GM12878 (cell line): Measurements from ENCODE around the gene DAZAP1. TPM values are rescaled to one million over a fixed set of nuclear protein-coding genes. Genes with fewer than 3 reads are reported as not detected.

Source experiments
- ATAC-seq: fragments of 200-7000 bp; cut with Tn5 transposase; 3 replicates; pipeline ENCODE4 v1.9.1; 2020; ENCODE audit warnings: mild to moderate bottlenecking, moderate library complexity
- BruUV-seq: library from RNA; stranded (reverse); fragments of 400-500 nt; replicated peaks from 2 replicates; lab custom pipeline; 2021; lab: Mats Ljungman, UMichigan
- CTCF ChIA-PET: fragments of 300-600 bp; sonication (Branson Sonifier 250); formaldehyde crosslinking; extraction: SDS; loops from one replicate; lab custom pipeline; 2021; ENCODE audit warnings: inconsistent platforms; lab: Yijun Ruan, JAX
- POLR2A ChIA-PET: fragments of 350-600 bp; formaldehyde crosslinking; extraction: SDS; loops from one replicate; lab custom pipeline; 2021; ENCODE audit warnings: inconsistent platforms; lab: Charles Lee
- RAD21 ChIA-PET: fragments of 300-600 bp; sonication (Branson Sonifier 250); formaldehyde crosslinking; loops from one replicate; lab custom pipeline; 2023; ENCODE audit warnings: antibody characterized with exemption; ENCODE audit not compliant: unreplicated experiment; lab: Charles Lee
- SMC1A ChIA-PET: fragments of 300-600 bp; sonication (Branson Sonifier 250); formaldehyde crosslinking; loops from one replicate; lab custom pipeline; 2023; ENCODE audit not compliant: unreplicated experiment, uncharacterized antibody; lab: Charles Lee
- DNase-seq: peaks from one replicate; pipeline ENCODE4 v3.0.0-alpha.2; 2011; ENCODE audit warnings: low read depth, low spot score
- FAIRE-seq: peaks from 3 replicates; lab custom pipeline; 2011; peaks lifted over from hg19 to GRCh38; lab: Jason Lieb, UNC
- H2AFZ ChIP-seq: 2 replicates; pipeline ENCODE4 v1.6.0; 2011; ENCODE audit warnings: low read depth, low read length, control low read depth; ENCODE audit not compliant: control insufficient read depth
- H3K27ac ChIP-seq: 2 replicates; pipeline ENCODE4 v1.5.1; 2011; ENCODE audit warnings: control low read depth; ENCODE audit not compliant: control insufficient read depth, insufficient read depth
- H3K27me3 ChIP-seq, 2 experiments: replicated peaks in 1 of 2; 2 replicates each; pipeline versions ENCODE4 v1.6.0 to v1.6.1; 2011; ENCODE audit warnings: low read length in 1 of 2; ENCODE audit not compliant: control insufficient read depth in 2 of 2, insufficient read depth in 2 of 2
- H3K36me3 ChIP-seq, 2 experiments: 2 replicates each; pipeline ENCODE4 v1.5.1; 2011; ENCODE audit warnings: low read length in 1 of 2; ENCODE audit not compliant: control insufficient read depth in 2 of 2, insufficient read depth in 2 of 2
- H3K4me1 ChIP-seq: 2 replicates; pipeline ENCODE4 v1.6.1; 2011; ENCODE audit warnings: mild to moderate bottlenecking, low read length, moderate library complexity, mixed read lengths; ENCODE audit not compliant: control insufficient read depth, insufficient read depth
- H3K4me2 ChIP-seq: 2 replicates; pipeline ENCODE4 v1.6.0; 2011; ENCODE audit warnings: control low read depth; ENCODE audit not compliant: control insufficient read depth, insufficient read depth
- H3K4me3 ChIP-seq: fragments of 200-600 bp; sonication (generic); 2 replicates; pipeline ENCODE4 v1.5.1; 2016
- H3K79me2 ChIP-seq: 2 replicates; pipeline ENCODE4 v1.6.0; 2011; ENCODE audit warnings: low read length; ENCODE audit not compliant: control insufficient read depth, insufficient read depth
- H3K9ac ChIP-seq: 2 replicates; pipeline ENCODE4 v1.8.0; 2011; ENCODE audit warnings: low read length, control low read depth, mixed read lengths; ENCODE audit not compliant: control insufficient read depth, insufficient read depth
- H3K9me3 ChIP-seq: replicated peaks from 3 replicates; pipeline ENCODE4 v1.5.1; 2011; ENCODE audit warnings: mild to moderate bottlenecking, low read length; ENCODE audit not compliant: control insufficient read depth, insufficient read depth
- H4K20me1 ChIP-seq: 2 replicates; pipeline ENCODE4 v1.6.0; 2011; ENCODE audit not compliant: control insufficient read depth, insufficient read depth
- CHD2 ChIP-seq: IDR thresholded peaks from 2 replicates; pipeline ENCODE4 v1.6.1; 2011; ENCODE audit warnings: low read depth, low read length, improper control_type of control experiment, borderline replicate concordance
- CHD4 ChIP-seq: fragments of 200-600 bp; sonication (generic); IDR thresholded peaks from 2 replicates; pipeline ENCODE4 v1.6.1; 2016; ENCODE audit warnings: mild to moderate bottlenecking
- KDM1A ChIP-seq: fragments of 200-600 bp; sonication (generic); IDR thresholded peaks from 2 replicates; pipeline ENCODE4 v1.6.1; 2016; ENCODE audit warnings: borderline replicate concordance
- NFIC ChIP-seq: IDR thresholded peaks from 2 replicates; pipeline ENCODE4 v1.6.1; 2012; ENCODE audit warnings: low read depth, mild to moderate bottlenecking, inconsistent platforms, low read length, moderate library complexity
- NFXL1 ChIP-seq: fragments of 450-650 bp; IDR thresholded peaks from 2 replicates; pipeline ENCODE4 v1.6.1; 2017; ENCODE audit warnings: antibody characterized with exemption, mild to moderate bottlenecking, borderline replicate concordance
- RUNX3 ChIP-seq: IDR thresholded peaks from 2 replicates; pipeline ENCODE4 v1.6.1; 2012; ENCODE audit warnings: low read length, inconsistent platforms
- STAT3 ChIP-seq: IDR thresholded peaks from 2 replicates; pipeline ENCODE4 v1.6.1; 2011; ENCODE audit warnings: low read depth, low read length, improper control_type of control experiment
- ZBTB33 ChIP-seq: fragments of 450-650 bp; IDR thresholded peaks from 2 replicates; pipeline ENCODE4 v1.6.1; 2017; ENCODE audit warnings: mild to moderate bottlenecking
- ZNF217 ChIP-seq: fragments of 450-650 bp; IDR thresholded peaks from 2 replicates; pipeline ENCODE4 v1.6.1; 2017; ENCODE audit warnings: antibody characterized with exemption, mild to moderate bottlenecking
- ZSCAN29 ChIP-seq: fragments of 450-650 bp; IDR thresholded peaks from 2 replicates; pipeline ENCODE4 v1.6.1; 2017; ENCODE audit warnings: mild to moderate bottlenecking, moderate library complexity
- WGBS: methylation state at CpG from one replicate; pipeline ENCODE4 v1.1.6; 2016; ENCODE audit warnings: low lambda C conversion rate; ENCODE audit not compliant: insufficient replicate concordance, insufficient coverage; ENCODE audit errors: missing lambda C conversion rate; 5-methylcytosine and 5-hydroxymethylcytosine counted together
- in situ Hi-C: fragments of 300-500 bp; cut with MboI; formaldehyde crosslinking; loops from 9 replicates; pipeline ENCODE4 v1.14.3; 2018; ENCODE audit warnings: mixed read lengths
- intact Hi-C: fragments of 100-400 bp; cut with micrococcal nuclease; formaldehyde crosslinking; loops from one replicate; pipeline ENCODE4 v1.14.2; 2022; ENCODE audit not compliant: unreplicated experiment
- polyA plus RNA-seq, 11 experiments: library from polyadenylated mRNA; depleted of rRNA in 4 of 11; unstranded in 6 of 11; stranded (reverse) in 5 of 11; fragments of >200 nt; fragmentation: Nextera tagmentation in 4 of 11; fragmentation: Illumina TruSeq in 1 of 11; extraction: Ambion mirVana in 4 of 11; extraction: Trizol in 1 of 11; gene quantifications; 1 replicate in 1 of 11; 2 replicates in 10 of 11; pipeline versions ENCODE4 v1.2.1 to v1.2.3, GENCODE V29; 2011 to 2016; ENCODE audit warnings: inconsistent platforms in 2 of 11, missing spikeins in 2 of 11, low read depth in 1 of 11
- total RNA-seq, 4 experiments: library from RNA; depleted of rRNA in 3 of 4; stranded (reverse); fragments of >200 nt in 3 of 4; fragmentation: Illumina TruSeq in 1 of 4; extraction: Trizol in 1 of 4; gene quantifications; 2 replicates each; pipeline versions ENCODE4 v1.2.1 to v1.2.3, GENCODE V29; 2013 to 2021
- TF ChIP-seq, protein P1 (sequence below): IDR thresholded peaks from 2 replicates; pipeline ENCODE4 v1.6.1; 2011; ENCODE audit warnings: low read depth, low read length, improper control_type of control experiment, borderline replicate concordance
- TF ChIP-seq, protein P2 (sequence below): fragments of 150-350 bp; IDR thresholded peaks from 2 replicates; pipeline ENCODE4 v1.6.1; 2014; ENCODE audit warnings: mild to moderate bottlenecking, low read depth, low read length

Gene DAZAP1
- total and polyA plus RNA-seq, 10 of the 15 experiments (the other 5 are each of a cell fraction or from before 2014, with no cell fraction given): 9.9 to 240 (median 92.3) TPM

GRCh38 chr19:1445932-1446712 lies 38.7 kb downstream of the DAZAP1 start:
- ChIA-PET RAD21 (no interaction called here), SMC1A (no interaction called here), CTCF (interaction anchor here (1.0 kb wide), 1 partner anchor 19 kb away, joined by 3 read pairs; no protein-coding TSS in a partner anchor)
- H4K20me1 ChIP-seq: no peaks in the 10 kb centered on the region
- no peak overlapping the region for H3K4me2 ChIP-seq
- H2AFZ ChIP-seq: no peak overlapping the region
- no TSS peak for BruUV-seq
- no peak overlapping the region for H3K27ac ChIP-seq
- peaks cover 9% of the 10 kb centered on the region in 2 experiments for H3K36me3 ChIP-seq
- TF ChIP-seq ZBTB33 (no peak), ZSCAN29 (no peak), RUNX3 (no peak), CHD2 (no peak), ZNF217 (no peak), NFXL1 (no peak), NFIC (no peak), KDM1A (no peak), CHD4 (no peak), STAT3 (no peak)
- TF ChIP-seq, protein P1, sequence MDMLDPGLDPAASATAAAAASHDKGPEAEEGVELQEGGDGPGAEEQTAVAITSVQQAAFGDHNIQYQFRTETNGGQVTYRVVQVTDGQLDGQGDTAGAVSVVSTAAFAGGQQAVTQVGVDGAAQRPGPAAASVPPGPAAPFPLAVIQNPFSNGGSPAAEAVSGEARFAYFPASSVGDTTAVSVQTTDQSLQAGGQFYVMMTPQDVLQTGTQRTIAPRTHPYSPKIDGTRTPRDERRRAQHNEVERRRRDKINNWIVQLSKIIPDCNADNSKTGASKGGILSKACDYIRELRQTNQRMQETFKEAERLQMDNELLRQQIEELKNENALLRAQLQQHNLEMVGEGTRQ: no peak
- TF ChIP-seq, protein P2, sequence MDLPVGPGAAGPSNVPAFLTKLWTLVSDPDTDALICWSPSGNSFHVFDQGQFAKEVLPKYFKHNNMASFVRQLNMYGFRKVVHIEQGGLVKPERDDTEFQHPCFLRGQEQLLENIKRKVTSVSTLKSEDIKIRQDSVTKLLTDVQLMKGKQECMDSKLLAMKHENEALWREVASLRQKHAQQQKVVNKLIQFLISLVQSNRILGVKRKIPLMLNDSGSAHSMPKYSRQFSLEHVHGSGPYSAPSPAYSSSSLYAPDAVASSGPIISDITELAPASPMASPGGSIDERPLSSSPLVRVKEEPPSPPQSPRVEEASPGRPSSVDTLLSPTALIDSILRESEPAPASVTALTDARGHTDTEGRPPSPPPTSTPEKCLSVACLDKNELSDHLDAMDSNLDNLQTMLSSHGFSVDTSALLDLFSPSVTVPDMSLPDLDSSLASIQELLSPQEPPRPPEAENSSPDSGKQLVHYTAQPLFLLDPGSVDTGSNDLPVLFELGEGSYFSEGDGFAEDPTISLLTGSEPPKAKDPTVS: no peak
- TF ChIP-seq, all 136 proteins: peak for 0
- Histone ChIP-seq H3K9ac (no peak overlapping the region), H3K79me2 (peaks cover 1% of the 10 kb centered on the region), H3K27me3 (peaks cover 10 to 14% of the 10 kb centered on the region in 2 experiments), H3K4me1 (peaks cover 7% of the 10 kb centered on the region; the same call in 1 of the 2 replicates), H3K4me3 (no peak overlapping the region), H3K9me3 (no peaks in the 10 kb centered on the region)
- no peak for DNase-seq
- 5% methylated on average over 49 of the region's 99 CpGs for WGBS
- intact Hi-C loops: no loop called here
- POLR2A ChIA-PET: no interaction called here
- FAIRE-seq: no peak
- in situ Hi-C loops: no loop called here
- no peak for ATAC-seq
